GM23248 (cell line): ENCODE results near the gene CADPS2.
"Not testable (repeated sequence)": the region's sequence is repeated elsewhere in the genome, so short reads cannot be mapped to it uniquely, and the experiment has no call there.

Experiments
- EZH2 ChIP-seq: fragments of 200-600 bp; sonication (generic); IDR thresholded peaks from 2 replicates; pipeline ENCODE4 v1.6.1; 2018; ENCODE audit warnings: antibody characterized with exemption, mild to moderate bottlenecking; ENCODE audit not compliant: insufficient read depth, poor library complexity, severe bottlenecking
- EZH2phosphoT487 ChIP-seq: fragments of 200-600 bp; sonication (generic); IDR thresholded peaks from 2 replicates; pipeline ENCODE4 v1.6.1; 2018; ENCODE audit warnings: antibody characterized with exemption, moderate library complexity, mild to moderate bottlenecking, low read depth; ENCODE audit not compliant: insufficient read depth

DNA sequence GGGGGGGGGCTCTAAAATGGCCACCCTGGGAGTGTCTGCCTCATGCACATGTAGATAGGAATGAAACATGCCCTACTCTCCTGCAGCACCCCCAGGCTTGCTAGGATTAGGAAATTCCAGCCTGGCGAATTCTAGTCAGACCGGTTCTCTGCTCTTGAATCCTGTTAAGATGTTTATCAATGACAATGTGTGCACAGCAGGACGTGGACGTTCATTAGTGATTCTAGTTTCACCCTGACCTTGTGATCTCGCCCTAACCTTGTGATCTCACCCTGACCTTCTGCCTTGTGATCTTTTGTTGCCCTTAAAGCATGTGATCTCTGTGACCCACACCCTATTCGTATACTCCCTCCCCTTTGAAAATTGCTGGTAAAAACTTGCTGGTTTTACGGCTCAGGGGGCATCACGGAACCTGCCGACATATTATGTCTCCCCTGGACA, 207.0 kb downstream of the CADPS2 start:
- TF ChIP-seq EZH2, EZH2phosphoT487: not testable (repeated sequence)
